ENCODE results near the gene C22orf15. TPM values are rescaled to one million over a fixed set of nuclear protein-coding genes. Genes with fewer than 3 reads are reported as not detected.
A peak's percentile ranks its signal among the peaks of the same experiment; 100 is the strongest.

The C22orf15 gene
- total RNA-seq, 1 donor from 2014 or later, result not detected

DNA sequence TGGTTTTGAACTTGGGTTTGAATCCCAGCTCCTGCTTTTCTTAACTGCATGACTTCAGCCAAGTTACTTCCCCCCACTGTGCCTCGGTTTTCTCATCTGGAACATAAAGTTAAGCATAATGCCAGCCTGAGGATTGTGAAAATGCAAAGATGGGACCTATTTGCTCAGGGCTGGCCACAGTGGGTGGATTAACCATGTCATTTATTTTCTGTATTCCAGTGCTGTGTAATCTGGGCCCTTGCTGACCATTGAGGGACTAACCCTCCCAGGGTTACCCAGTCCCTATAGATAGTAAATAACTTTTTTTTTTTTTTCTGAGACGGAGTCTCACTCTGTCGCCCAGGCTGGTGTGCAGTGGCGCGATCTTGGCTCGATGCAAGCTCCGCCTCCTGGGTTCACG lies 7.1 kb upstream of the C22orf15 start:
- H3K4me3 Mint-ChIP-seq (ENCODE audit: unreplicated experiment), result no peak overlapping the region
- H3K27me3 Mint-ChIP-seq (ENCODE audit: low read depth), result no peaks in the 10 kb centered on the region
- H3K36me3 Mint-ChIP-seq (ENCODE audit: low read depth), result no peaks in the 10 kb centered on the region

DNA sequence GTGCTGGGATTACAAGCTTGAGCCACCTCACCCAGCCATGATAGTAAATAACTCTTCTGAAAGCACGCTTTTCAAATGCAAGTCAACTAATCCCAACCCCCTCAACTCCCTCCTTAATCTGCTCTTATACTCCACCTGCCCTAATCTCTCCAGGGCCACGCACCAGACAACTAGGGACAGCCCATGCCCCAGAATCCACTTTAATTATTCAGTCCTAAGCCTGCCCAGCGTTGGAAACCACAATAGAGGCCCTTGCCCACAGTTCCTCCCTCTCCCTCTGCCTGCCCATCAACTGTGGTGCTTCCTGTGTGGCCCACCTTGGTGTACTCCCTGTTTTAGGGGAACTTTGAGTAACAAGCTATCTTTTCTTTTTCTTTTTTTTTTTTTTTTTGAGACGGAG lies 5.9 kb upstream of the C22orf15 start:
- Mint-ChIP-seq H3K27ac (ENCODE audit: unreplicated experiment) (no peak overlapping the region), H3K4me3 (ENCODE audit: unreplicated experiment) (no peak overlapping the region), H3K36me3 (ENCODE audit: low read depth) (no peaks in the 10 kb centered on the region), H3K9me3 (ENCODE audit: low read depth) (no peaks in the 10 kb centered on the region), H3K4me1 (ENCODE audit: low read depth) (no peaks in the 10 kb centered on the region), H3K27me3 (ENCODE audit: low read depth) (no peaks in the 10 kb centered on the region)
- DNase-seq (ENCODE audit: low spot score), result no peak
- TF ChIP-seq, protein P1, sequence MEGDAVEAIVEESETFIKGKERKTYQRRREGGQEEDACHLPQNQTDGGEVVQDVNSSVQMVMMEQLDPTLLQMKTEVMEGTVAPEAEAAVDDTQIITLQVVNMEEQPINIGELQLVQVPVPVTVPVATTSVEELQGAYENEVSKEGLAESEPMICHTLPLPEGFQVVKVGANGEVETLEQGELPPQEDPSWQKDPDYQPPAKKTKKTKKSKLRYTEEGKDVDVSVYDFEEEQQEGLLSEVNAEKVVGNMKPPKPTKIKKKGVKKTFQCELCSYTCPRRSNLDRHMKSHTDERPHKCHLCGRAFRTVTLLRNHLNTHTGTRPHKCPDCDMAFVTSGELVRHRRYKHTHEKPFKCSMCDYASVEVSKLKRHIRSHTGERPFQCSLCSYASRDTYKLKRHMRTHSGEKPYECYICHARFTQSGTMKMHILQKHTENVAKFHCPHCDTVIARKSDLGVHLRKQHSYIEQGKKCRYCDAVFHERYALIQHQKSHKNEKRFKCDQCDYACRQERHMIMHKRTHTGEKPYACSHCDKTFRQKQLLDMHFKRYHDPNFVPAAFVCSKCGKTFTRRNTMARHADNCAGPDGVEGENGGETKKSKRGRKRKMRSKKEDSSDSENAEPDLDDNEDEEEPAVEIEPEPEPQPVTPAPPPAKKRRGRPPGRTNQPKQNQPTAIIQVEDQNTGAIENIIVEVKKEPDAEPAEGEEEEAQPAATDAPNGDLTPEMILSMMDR (IDR thresholded peaks at IDR 0.05), result no peak

More for the DNA sequence above, 7.1 kb upstream of the C22orf15 start:
- H3K9me3 Mint-ChIP-seq (ENCODE audit: low read depth), result no peaks in the 10 kb centered on the region
- no peak overlapping the region for H3K27ac Mint-ChIP-seq (ENCODE audit: unreplicated experiment)
- no peak for DNase-seq (ENCODE audit: low spot score)
- peaks cover 5% of the 10 kb centered on the region for H3K4me1 Mint-ChIP-seq (ENCODE audit: low read depth)
- TF ChIP-seq, protein P1 (IDR thresholded peaks at IDR 0.05), result no peak

DNA sequence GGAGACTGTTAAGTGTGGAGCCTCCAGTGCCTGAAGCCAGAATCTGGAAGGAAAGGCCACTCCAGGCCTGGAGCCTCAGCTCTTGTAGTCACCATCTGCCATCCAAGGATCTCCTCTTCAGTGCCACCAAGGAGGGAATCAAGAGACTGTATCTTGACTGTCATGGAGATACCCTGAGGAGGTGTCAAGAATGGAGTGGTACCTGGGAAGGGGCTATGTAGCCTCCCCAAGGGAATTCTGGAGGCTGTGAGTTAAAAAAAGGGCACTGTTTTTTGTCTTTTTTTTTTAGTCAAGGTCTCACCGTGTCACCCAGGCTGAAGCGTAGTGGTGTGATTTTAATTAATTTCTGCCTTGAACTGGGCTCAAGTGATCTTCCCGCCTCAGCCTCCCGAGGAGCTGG lies 3.2 kb upstream of the C22orf15 start:
- peaks cover 13% of the 10 kb centered on the region for H3K4me1 Mint-ChIP-seq (ENCODE audit: low read depth)
- no peaks in the 10 kb centered on the region for H3K36me3 Mint-ChIP-seq (ENCODE audit: low read depth)
- H3K9me3 Mint-ChIP-seq (ENCODE audit: low read depth), result no peaks in the 10 kb centered on the region
- no peak for DNase-seq (ENCODE audit: low spot score)
- TF ChIP-seq, protein P1 (IDR thresholded peaks at IDR 0.05), result no peak
- H3K4me3 Mint-ChIP-seq (ENCODE audit: unreplicated experiment), result no peak overlapping the region
- no peaks in the 10 kb centered on the region for H3K27me3 Mint-ChIP-seq (ENCODE audit: low read depth)
- H3K27ac Mint-ChIP-seq (ENCODE audit: unreplicated experiment), result no peak overlapping the region

DNA sequence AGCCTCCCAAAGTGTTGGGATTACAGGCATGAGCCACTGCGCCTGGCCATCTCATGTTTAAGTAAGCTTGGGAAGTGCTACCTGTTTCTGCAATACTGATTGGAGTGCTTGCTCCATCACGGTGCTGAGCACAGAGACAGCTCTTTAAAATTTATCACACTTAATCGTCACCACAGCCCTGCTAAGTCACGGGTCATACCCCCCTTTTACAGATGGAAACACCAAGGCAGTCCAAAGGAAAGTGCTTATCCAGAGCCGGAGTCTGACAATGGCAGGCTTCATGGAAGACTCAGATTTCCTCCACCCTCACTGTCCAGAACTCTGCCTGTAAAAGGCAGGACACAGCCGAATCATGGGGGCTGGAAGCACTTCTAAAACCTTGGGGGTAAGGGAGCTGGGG lies 2.7 kb upstream of the C22orf15 start:
- no peak overlapping the region for H3K27ac Mint-ChIP-seq (ENCODE audit: unreplicated experiment)
- H3K4me1 Mint-ChIP-seq (ENCODE audit: low read depth), result peaks cover 17% of the 10 kb centered on the region
- H3K27me3 Mint-ChIP-seq (ENCODE audit: low read depth), result no peaks in the 10 kb centered on the region
- H3K9me3 Mint-ChIP-seq (ENCODE audit: low read depth), result no peaks in the 10 kb centered on the region
- peaks cover 2% of the 10 kb centered on the region for H3K36me3 Mint-ChIP-seq (ENCODE audit: low read depth)
- no peak overlapping the region for H3K4me3 Mint-ChIP-seq (ENCODE audit: unreplicated experiment)
- TF ChIP-seq, protein P1 (IDR thresholded peaks at IDR 0.05), result no peak
- no peak for DNase-seq (ENCODE audit: low spot score)

DNA sequence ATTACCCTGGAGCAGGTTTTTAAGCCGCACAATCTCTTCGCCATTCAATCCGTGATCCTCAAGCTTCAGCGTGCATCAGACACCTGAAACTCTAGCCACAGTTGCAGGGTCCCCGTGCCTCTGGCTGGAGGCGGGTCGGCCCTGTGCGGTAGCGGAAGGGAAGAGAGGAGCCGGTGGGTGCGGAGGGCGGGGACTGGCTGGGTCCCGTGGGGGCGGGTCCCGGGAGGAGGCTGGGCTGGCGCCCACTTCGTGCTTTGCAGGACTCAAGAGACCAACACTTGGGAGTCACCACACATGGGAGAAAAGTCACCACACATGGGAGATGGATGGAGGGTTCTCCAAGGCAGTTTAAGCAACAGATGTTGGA lies 772 bp downstream of the C22orf15 start:
- Mint-ChIP-seq H3K4me1 (ENCODE audit: low read depth) (peaks cover 27% of the 10 kb centered on the region), H3K9me3 (ENCODE audit: low read depth) (no peaks in the 10 kb centered on the region), H3K27ac (ENCODE audit: unreplicated experiment) (peak overlapping the region; percentile 49), H3K27me3 (ENCODE audit: low read depth) (no peaks in the 10 kb centered on the region), H3K4me3 (ENCODE audit: unreplicated experiment) (no peak overlapping the region), H3K36me3 (ENCODE audit: low read depth) (peaks cover 2% of the 10 kb centered on the region)
- no peak for DNase-seq (ENCODE audit: low spot score)
- TF ChIP-seq, protein P1 (IDR thresholded peaks at IDR 0.05), result no peak
